Pancreas (tissue), 10 donors: ENCODE measurements around the gene TRMT44. TPM values are rescaled to one million over a fixed set of nuclear protein-coding genes. Genes with fewer than 3 reads are reported as not detected.

Experiments
- ATAC-seq, 4 donors: fragments of 200-7000 bp; cut with Tn5 transposase; one replicate each; pipeline versions ENCODE4 v1.8.0 to v1.9.1; 2020; ENCODE audit warnings: mild to moderate bottlenecking in 4 of 4, moderate library complexity in 4 of 4
- DNase-seq, 6 donors: peaks; one replicate each; pipeline ENCODE4 v3.0.0-alpha.2; 2020
- FAIRE-seq: peaks from 2 replicates; lab custom pipeline; 2012; peaks lifted over from hg19 to GRCh38; lab: Jason Lieb, UNC
- H3K27ac ChIP-seq, 4 donors: fragments of 200-600 bp; sonication (generic); 1 replicate in 3 of 4; 2 replicates in 1 of 4; pipeline versions ENCODE4 v1.5.0 to v1.8.0; 2020
- H3K27me3 ChIP-seq, 4 donors: fragments of 200-600 bp; one replicate each; pipeline ENCODE4 v1.8.0; 2021
- H3K36me3 ChIP-seq, 3 donors: fragments of 200-600 bp; sonication (generic) in 1 of 3; one replicate each; pipeline versions ENCODE4 v1.5.0 to v1.8.0; 2020 to 2021
- H3K4me1 ChIP-seq, 3 donors: fragments of 200-600 bp; one replicate each; pipeline ENCODE4 v1.8.0; 2021
- H3K4me3 ChIP-seq, 4 donors: fragments of 200-600 bp; sonication (generic) in 2 of 4; one replicate each; pipeline versions ENCODE4 v1.5.0 to v1.8.0; 2020 to 2021
- H3K9me3 ChIP-seq, 4 donors: fragments of 200-600 bp; one replicate each; pipeline ENCODE4 v1.8.0; 2021
- WGBS, 2 donors: extraction: QIAGEN DNeasy Blood & Tissue Kit; methylation state at CpG; one replicate each; pipeline ENCODE4 v1.1.7; 2013; 5-methylcytosine and 5-hydroxymethylcytosine counted together
- intact Hi-C, 3 donors: fragments of 100-400 bp; cut with DNase I; formaldehyde crosslinking; loops; one replicate each; pipeline versions ENCODE4 v1.11.1 to v1.14.2; 2022
- polyA plus RNA-seq, 2 donors: library from polyadenylated mRNA; stranded (reverse); fragments of 200-250 nt; gene quantifications; one replicate each; pipeline ENCODE4 v1.2.3, GENCODE V29; 2013
- total RNA-seq, 6 donors: library from RNA; stranded (reverse); fragmentation: NEBNext Ultra II Directional in 4 of 6; extraction: Animal tissue kit (Norgen Biotek cat#: 25700) in 4 of 6; gene quantifications; one replicate each; pipeline versions ENCODE4 v1.2.1 to v1.2.4, GENCODE V29; 2021 to 2023
- TF ChIP-seq, protein P1 (sequence below), 4 donors: fragments of 200-600 bp; sonication (generic) in 3 of 4; IDR thresholded peaks; one replicate each; pipeline versions ENCODE4 v1.5.0 to v1.8.0; 2021; ENCODE audit warnings: antibody characterized with exemption in 4 of 4
- donor health status: healthy with polysubstance abuse.
- donor health status: DM: no; HTN: no; CAD: no; lungs with moderate emphysema.
- donor health status: DM: no; HTN: no; CAD: no.
- donor health status: control.
- donor health status: control.
- donor health status: Bipolar disorder and iron deficiency.
- donor health status: DM: yes; HTN: yes; CAD: no.
- donor health status: DM: no; HTN: no; CAD: no.
- donor health status: DM: no; HTN: no; CAD: no.
- donor health status: DM: yes; HTN: yes; CAD: no.

Gene TRMT44
- total and polyA plus RNA-seq, 8 donors = 6.1 to 14.0 (median 8.7) TPM

DNA sequence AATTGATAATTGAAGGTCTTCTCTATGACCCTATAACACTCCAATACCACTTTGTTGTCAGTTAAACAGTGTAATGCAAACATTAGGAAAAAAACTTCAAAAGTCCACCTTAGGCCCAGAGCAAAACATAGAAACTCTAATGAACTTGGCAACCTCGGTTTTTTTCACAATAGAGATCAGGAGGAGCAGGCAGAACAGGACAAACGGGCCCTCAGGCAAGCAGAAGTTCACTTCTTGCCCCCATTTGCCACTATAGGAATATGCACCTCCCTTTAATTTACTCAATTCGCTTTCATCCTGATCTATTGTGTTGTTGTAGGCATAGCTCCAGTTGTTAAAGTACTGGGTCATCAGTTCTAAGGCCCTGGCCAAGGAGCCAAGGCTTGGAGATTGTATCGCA lies 18.2 kb upstream of the TRMT44 start:
- TF ChIP-seq, protein P1, sequence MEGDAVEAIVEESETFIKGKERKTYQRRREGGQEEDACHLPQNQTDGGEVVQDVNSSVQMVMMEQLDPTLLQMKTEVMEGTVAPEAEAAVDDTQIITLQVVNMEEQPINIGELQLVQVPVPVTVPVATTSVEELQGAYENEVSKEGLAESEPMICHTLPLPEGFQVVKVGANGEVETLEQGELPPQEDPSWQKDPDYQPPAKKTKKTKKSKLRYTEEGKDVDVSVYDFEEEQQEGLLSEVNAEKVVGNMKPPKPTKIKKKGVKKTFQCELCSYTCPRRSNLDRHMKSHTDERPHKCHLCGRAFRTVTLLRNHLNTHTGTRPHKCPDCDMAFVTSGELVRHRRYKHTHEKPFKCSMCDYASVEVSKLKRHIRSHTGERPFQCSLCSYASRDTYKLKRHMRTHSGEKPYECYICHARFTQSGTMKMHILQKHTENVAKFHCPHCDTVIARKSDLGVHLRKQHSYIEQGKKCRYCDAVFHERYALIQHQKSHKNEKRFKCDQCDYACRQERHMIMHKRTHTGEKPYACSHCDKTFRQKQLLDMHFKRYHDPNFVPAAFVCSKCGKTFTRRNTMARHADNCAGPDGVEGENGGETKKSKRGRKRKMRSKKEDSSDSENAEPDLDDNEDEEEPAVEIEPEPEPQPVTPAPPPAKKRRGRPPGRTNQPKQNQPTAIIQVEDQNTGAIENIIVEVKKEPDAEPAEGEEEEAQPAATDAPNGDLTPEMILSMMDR (IDR thresholded peaks at IDR 0.05) = no peak
- 32 to 43% methylated on average over 4 of the region's 4 CpGs for WGBS, 2 donors
- no peaks in the 10 kb centered on the region for H3K36me3 ChIP-seq
- H3K9me3 ChIP-seq = no peaks in the 10 kb centered on the region
- no peak overlapping the region for H3K4me3 ChIP-seq
- no peak overlapping the region for H3K27ac ChIP-seq
- no peak for DNase-seq
- H3K27me3 ChIP-seq = no peaks in the 10 kb centered on the region
- no peak for ATAC-seq
- H3K4me1 ChIP-seq = peaks cover 0 to 12% (median 0%) of the 10 kb centered on the region in 3 donors
- FAIRE-seq = no peak
- intact Hi-C loops = no loop called here

DNA sequence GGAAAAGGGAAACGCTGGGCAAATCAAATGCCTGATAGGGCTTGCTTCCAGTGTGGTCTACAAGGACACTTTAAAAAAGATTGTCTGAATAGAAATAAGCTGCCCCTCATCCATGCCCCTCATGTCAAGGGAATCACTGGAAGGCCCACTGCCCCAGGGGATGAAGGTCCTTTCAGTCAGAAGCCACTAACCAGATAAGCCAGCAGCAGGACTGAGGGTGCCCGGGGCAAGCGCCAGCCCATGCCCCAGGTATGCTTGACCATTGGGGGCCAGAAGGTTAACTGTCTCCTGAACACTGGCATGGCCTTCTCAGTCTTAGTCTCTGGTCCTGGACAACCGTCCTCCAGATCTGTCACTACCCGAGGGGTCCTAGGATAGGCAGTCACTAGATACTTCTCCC lies 17.8 kb upstream of the TRMT44 start:
- TF ChIP-seq, protein P1 (IDR thresholded peaks at IDR 0.05) = no peak
- Histone ChIP-seq H3K27ac (no peak overlapping the region), H3K27me3 (no peaks in the 10 kb centered on the region), H3K4me1 (peaks cover 0 to 13% (median 0%) of the 10 kb centered on the region in 3 donors), H3K4me3 (no peak overlapping the region), H3K9me3 (no peaks in the 10 kb centered on the region), H3K36me3 (no peaks in the 10 kb centered on the region)
- intact Hi-C loops = no loop called here
- 76 to 82% methylated on average over 5 of the region's 5 CpGs for WGBS, 2 donors
- FAIRE-seq = no peak
- no peak for DNase-seq
- ATAC-seq = no peak

DNA sequence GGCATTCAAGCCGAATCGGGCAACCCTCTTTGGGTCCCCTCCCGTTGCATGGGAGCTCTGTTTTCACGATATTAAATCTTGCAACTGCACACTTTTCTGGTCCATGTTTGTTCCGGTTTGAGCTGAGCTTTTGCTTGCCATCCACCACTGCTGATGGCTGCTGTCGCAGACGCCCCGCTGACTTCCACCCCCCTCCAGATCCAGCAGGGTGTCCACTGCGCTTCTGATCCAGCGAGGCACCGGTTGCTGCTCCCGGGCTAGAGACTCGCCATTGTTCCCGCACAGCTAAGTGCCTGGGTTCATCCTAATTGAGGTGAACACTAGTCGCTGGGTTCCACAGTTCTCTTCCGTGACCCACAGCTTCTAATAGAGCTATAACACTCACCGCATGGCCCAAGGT lies 13.3 kb upstream of the TRMT44 start:
- WGBS, 2 donors = 71 to 76% methylated on average over 17 of the region's 17 CpGs
- intact Hi-C loops = no loop called here
- Histone ChIP-seq H3K36me3 (no peaks in the 10 kb centered on the region), H3K4me1 (peaks cover 0 to 21% (median 0%) of the 10 kb centered on the region in 3 donors), H3K27me3 (no peaks in the 10 kb centered on the region), H3K9me3 (no peaks in the 10 kb centered on the region), H3K4me3 (peak overlapping the region; percentile 55 to 86 (median 78)), H3K27ac (no peak overlapping the region)
- TF ChIP-seq, protein P1 (IDR thresholded peaks at IDR 0.05) = no peak
- ATAC-seq (no peak), DNase-seq (no peak), FAIRE-seq (no peak)

DNA sequence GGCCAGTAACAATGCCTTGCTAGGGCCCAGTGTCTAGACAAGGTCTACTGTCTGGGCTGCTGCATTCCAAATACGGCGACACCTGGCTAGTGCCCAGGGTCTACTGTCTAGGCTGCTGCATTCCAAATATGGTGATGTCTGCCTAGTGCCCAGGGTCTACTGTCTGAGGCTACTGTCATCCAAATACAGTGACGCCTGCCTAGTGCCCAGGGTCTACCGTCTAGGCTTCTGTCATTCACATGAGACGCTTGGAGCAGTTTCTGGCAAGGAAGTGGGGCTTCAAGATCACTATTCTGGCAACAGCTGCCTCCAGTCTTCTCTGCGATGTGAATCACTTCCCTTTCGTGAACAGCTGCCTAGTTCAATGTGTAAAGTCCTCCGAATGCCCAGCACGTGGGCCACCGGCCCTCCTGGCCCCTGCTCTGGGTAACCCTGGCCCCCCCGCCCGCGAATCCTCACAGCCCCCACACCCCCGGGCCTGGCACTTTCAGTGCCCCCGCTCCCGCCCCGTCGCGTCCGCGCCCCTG lies 12.8 kb upstream of the TRMT44 start:
- Histone ChIP-seq H3K4me3 (peak overlapping the region; percentile 55 to 86 (median 78)), H3K4me1 (peaks cover 0 to 21% (median 0%) of the 10 kb centered on the region in 3 donors), H3K9me3 (no peaks in the 10 kb centered on the region), H3K36me3 (no peaks in the 10 kb centered on the region), H3K27me3 (no peaks in the 10 kb centered on the region), H3K27ac (peak overlapping the region; percentile 69 to 88 (median 78))
- DNase-seq (peak in 4 of 6 donors; percentile 24 to 61 (median 50)), FAIRE-seq (no peak), ATAC-seq (peak; percentile 59 to 75 (median 68))
- intact Hi-C loops = no loop called here
- 0 to 1% methylated on average over 21 of the region's 21 CpGs for WGBS, 2 donors
- TF ChIP-seq, protein P1 (IDR thresholded peaks at IDR 0.05) = no peak
